ENCODE results near the gene MYH9.

DNA sequence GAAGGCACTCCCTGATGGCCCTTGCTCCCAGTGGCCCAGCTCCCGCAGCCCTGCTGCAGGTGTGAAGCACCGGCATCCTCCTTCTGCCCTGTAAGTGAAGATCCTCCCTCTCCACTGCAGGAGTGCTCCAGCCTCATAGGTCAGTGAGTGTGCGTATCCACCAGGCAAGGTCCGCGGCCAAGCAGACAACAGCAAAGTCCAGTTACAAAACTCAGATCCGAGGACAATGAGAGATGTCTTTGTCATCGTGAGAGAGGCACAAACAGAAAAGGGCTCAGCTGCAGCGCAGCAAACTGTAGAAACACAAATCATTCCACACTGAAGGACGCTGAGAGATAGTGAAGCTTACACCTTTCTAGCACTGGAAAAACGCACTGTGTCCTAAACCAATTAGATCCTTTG, 46.1 kb downstream of the MYH9 start:
- no peak for TF ChIP-seq POLR2A (IDR thresholded peaks at IDR 0.05)
- TF ChIP-seq, protein P1, sequence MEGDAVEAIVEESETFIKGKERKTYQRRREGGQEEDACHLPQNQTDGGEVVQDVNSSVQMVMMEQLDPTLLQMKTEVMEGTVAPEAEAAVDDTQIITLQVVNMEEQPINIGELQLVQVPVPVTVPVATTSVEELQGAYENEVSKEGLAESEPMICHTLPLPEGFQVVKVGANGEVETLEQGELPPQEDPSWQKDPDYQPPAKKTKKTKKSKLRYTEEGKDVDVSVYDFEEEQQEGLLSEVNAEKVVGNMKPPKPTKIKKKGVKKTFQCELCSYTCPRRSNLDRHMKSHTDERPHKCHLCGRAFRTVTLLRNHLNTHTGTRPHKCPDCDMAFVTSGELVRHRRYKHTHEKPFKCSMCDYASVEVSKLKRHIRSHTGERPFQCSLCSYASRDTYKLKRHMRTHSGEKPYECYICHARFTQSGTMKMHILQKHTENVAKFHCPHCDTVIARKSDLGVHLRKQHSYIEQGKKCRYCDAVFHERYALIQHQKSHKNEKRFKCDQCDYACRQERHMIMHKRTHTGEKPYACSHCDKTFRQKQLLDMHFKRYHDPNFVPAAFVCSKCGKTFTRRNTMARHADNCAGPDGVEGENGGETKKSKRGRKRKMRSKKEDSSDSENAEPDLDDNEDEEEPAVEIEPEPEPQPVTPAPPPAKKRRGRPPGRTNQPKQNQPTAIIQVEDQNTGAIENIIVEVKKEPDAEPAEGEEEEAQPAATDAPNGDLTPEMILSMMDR (IDR thresholded peaks at IDR 0.05), result no peak
